Heart left ventricle (tissue), 16 donors: Measurements from ENCODE around the gene OCLN. TPM values are rescaled to one million over a fixed set of nuclear protein-coding genes. Genes with fewer than 3 reads are reported as not detected.

Experiments used
- ATAC-seq, 4 donors: fragments of 200-7000 bp; cut with Tn5 transposase; one replicate each; pipeline ENCODE4 v1.9.1; 2020 to 2022; ENCODE audit warnings: moderate library complexity in 4 of 4, mild to moderate bottlenecking in 3 of 4, moderate number of reproducible peaks in 1 of 4
- DNase-seq, 5 donors: peaks; one replicate each; pipeline ENCODE4 v3.0.0-alpha.2; 2020
- H3K27ac ChIP-seq, 12 donors: fragments of 200-600 bp; sonication (generic) in 4 of 12; one replicate each; pipeline versions ENCODE4 v1.5.0 to v1.8.0; 2016 to 2022; ENCODE audit warnings: mild to moderate bottlenecking in 2 of 12
- H3K27me3 ChIP-seq, 9 donors: fragments of 200-600 bp; sonication (generic) in 2 of 9; one replicate each; pipeline versions ENCODE4 v1.5.1 to v1.8.0; 2016 to 2022; ENCODE audit warnings: mild to moderate bottlenecking in 3 of 9
- H3K36me3 ChIP-seq, 9 donors: fragments of 200-600 bp; sonication (generic) in 2 of 9; one replicate each; pipeline versions ENCODE4 v1.5.0 to v1.8.0; 2018 to 2022; ENCODE audit warnings: mild to moderate bottlenecking in 2 of 9
- H3K4me1 ChIP-seq, 12 donors: fragments of 200-600 bp; sonication (generic) in 4 of 12; one replicate each; pipeline versions ENCODE4 v1.5.0 to v1.8.0; 2016 to 2022; ENCODE audit warnings: mild to moderate bottlenecking in 3 of 12
- H3K4me3 ChIP-seq, 12 donors: fragments of 200-600 bp; sonication (generic) in 4 of 12; one replicate each; pipeline versions ENCODE4 v1.5.0 to v1.8.0; 2017 to 2022; ENCODE audit warnings: mild to moderate bottlenecking in 9 of 12, moderate library complexity in 4 of 12
- H3K9me3 ChIP-seq, 12 donors: fragments of 200-600 bp; sonication (generic) in 4 of 12; one replicate each; pipeline versions ENCODE4 v1.5.0 to v1.8.0; 2016 to 2022; ENCODE audit warnings: mild to moderate bottlenecking in 1 of 12
- CTCF ChIP-seq, 12 donors: fragments of 200-600 bp; sonication (generic) in 4 of 12; IDR thresholded peaks; one replicate each; pipeline versions ENCODE4 v1.5.0 to v1.8.0; 2018 to 2022; ENCODE audit warnings: antibody characterized with exemption in 12 of 12, mild to moderate bottlenecking in 5 of 12
- POLR2A ChIP-seq, 2 donors: fragments of 450-650 bp; IDR thresholded peaks; one replicate each; pipeline ENCODE4 v1.6.1; 2017; ENCODE audit warnings: antibody characterized with exemption in 2 of 2, mild to moderate bottlenecking in 2 of 2, moderate library complexity in 2 of 2
- WGBS, 4 donors: extraction: QIAGEN DNeasy Blood & Tissue Kit in 2 of 4; methylation state at CpG; one replicate each; pipeline versions ENCODE4 v1.1.5 to v1.1.7; 2013 to 2018; 5-methylcytosine and 5-hydroxymethylcytosine counted together
- intact Hi-C, 10 donors: fragments of 100-400 bp; cut with DNase I; formaldehyde crosslinking; loops; one replicate each; pipeline versions ENCODE4 v1.11.1 to v1.14.2; 2022
- polyA plus RNA-seq, 2 donors: library from polyadenylated mRNA; stranded (reverse); fragments of 200-250 nt; gene quantifications; one replicate each; pipeline ENCODE4 v1.2.3, GENCODE V29; 2013
- total RNA-seq, 9 donors: library from RNA; depleted of rRNA in 2 of 9; stranded (reverse); fragments of >200 nt in 2 of 9; fragmentation: NEBNext Ultra II Directional in 3 of 9; extraction: Animal tissue kit (Norgen Biotek cat#: 25700) in 3 of 9; gene quantifications; one replicate each; pipeline versions ENCODE4 v1.1.0 to v1.2.4, GENCODE V29; 2016 to 2023
- donor health status: ischemic (EF 13 %, LVEDD 7.1; RV severe dilation, severe dysfunction).
- donor health status: healthy with polysubstance abuse.
- donor health status: DM: no; HTN: yes; CAD: no.
- donor health status: DM: no; HTN: no; CAD: no.
- donor health status: ischemic (EF 25% LVEDD 6.9; RV normal size, moderate dysfunction).
- donor health status: ischemic (EF 25% LVEDD 5.7; RV mildly dilated, moderate dysfunction).
- donor health status: healthy.
- donor health status: DM: yes; HTN: yes; CAD: no.
- donor health status: ischemic (EF 35%, LVEDD 5.7; RV mildly dilated, moderate dysfunction).
- donor health status: nonischemic (EF 11% LVEDD 7.7; RV severe dilation, severe dysfunction).
- donor health status: DM: yes; HTN: yes; CAD: no.
- donor health status: PGD.
- donor health status: ischemic (EF 29% LVEDD 5.4; RV normal size, mild dysfunction).
- donor health status: nonischemic (EF 23%, LVEDD 6.1; RV moderate dilation, normal function).

Gene OCLN
- total and polyA plus RNA-seq, 11 donors, result 0.39 to 3.5 (median 2.0) TPM

GRCh38 chr5:69504036-69504435 is 11.4 kb downstream of the OCLN start:
- intact Hi-C loops, result no loop called here
- Histone ChIP-seq H3K36me3 (no peaks in the 10 kb centered on the region), H3K4me3 (no peak overlapping the region), H3K4me1 (no peaks in the 10 kb centered on the region), H3K27me3 (peaks cover 0 to 34% (median 5%) of the 10 kb centered on the region in 9 donors), H3K27ac (no peak overlapping the region), H3K9me3 (no peaks in the 10 kb centered on the region)
- no peak for DNase-seq
- ATAC-seq, result no peak
- 77 to 88% (median 79%) methylated on average over 2 of the region's 2 CpGs for WGBS, 4 donors
- TF ChIP-seq POLR2A (IDR thresholded peaks at IDR 0.05) (no peak), CTCF (IDR thresholded peaks at IDR 0.05) (no peak)

GRCh38 chr5:69505306-69505705 is 12.7 kb downstream of the OCLN start:
- Histone ChIP-seq H3K4me3 (no peak overlapping the region), H3K9me3 (no peaks in the 10 kb centered on the region), H3K27me3 (peaks cover 0 to 25% (median 5%) of the 10 kb centered on the region in 9 donors), H3K4me1 (no peaks in the 10 kb centered on the region), H3K36me3 (no peaks in the 10 kb centered on the region), H3K27ac (no peak overlapping the region)
- intact Hi-C loops, result no loop called here
- TF ChIP-seq POLR2A (IDR thresholded peaks at IDR 0.05) (no peak), CTCF (IDR thresholded peaks at IDR 0.05) (no peak)
- WGBS, 4 donors, result 90 to 100% (median 96%) methylated on average over 1 of the region's 1 CpG
- DNase-seq (no peak), ATAC-seq (no peak)

GRCh38 chr5:69509212-69509611 is 16.6 kb downstream of the OCLN start:
- Histone ChIP-seq H3K4me1 (no peaks in the 10 kb centered on the region), H3K27me3 (no peaks in the 10 kb centered on the region), H3K27ac (no peak overlapping the region), H3K36me3 (no peaks in the 10 kb centered on the region), H3K9me3 (no peaks in the 10 kb centered on the region), H3K4me3 (no peak overlapping the region)
- intact Hi-C loops, result no loop called here
- 94 to 95% (median 95%) methylated on average over 6 of the region's 6 CpGs for WGBS, 4 donors
- DNase-seq (no peak), ATAC-seq (no peak)
- TF ChIP-seq POLR2A (IDR thresholded peaks at IDR 0.05), result no peak
- TF ChIP-seq CTCF (IDR thresholded peaks at IDR 0.05), result no peak

GRCh38 chr5:69510694-69511093 is 18.1 kb downstream of the OCLN start:
- no peak for DNase-seq
- Histone ChIP-seq H3K27ac (no peak overlapping the region), H3K4me1 (no peaks in the 10 kb centered on the region), H3K4me3 (no peak overlapping the region), H3K27me3 (no peaks in the 10 kb centered on the region), H3K36me3 (no peaks in the 10 kb centered on the region), H3K9me3 (no peaks in the 10 kb centered on the region)
- TF ChIP-seq POLR2A (IDR thresholded peaks at IDR 0.05) (no peak), CTCF (IDR thresholded peaks at IDR 0.05) (no peak)
- 84 to 89% (median 87%) methylated on average over 2 of the region's 2 CpGs for WGBS, 4 donors
- intact Hi-C loops, result loop anchor here in 1 of 10 donors (10.0 kb wide), 1 partner anchor 56 kb away; no protein-coding TSS in a partner anchor
- ATAC-seq, result no peak
